VCaP (cell line): ENCODE data around the gene C4orf17.

Experiments
- H3K27ac ChIP-seq: fragments of 450-650 bp; 2 replicates; pipeline ENCODE4 v1.5.1; 2017
- CTCF ChIP-seq: fragments of 450-650 bp; conservative IDR thresholded peaks from 2 replicates; pipeline ENCODE4 v1.5.1; 2017; ENCODE audit warnings: mild to moderate bottlenecking, moderate library complexity

C4orf17 gene

GRCh38 chr4:99573735-99574368, 63.0 kb downstream of the C4orf17 start:
- no peak overlapping the region for H3K27ac ChIP-seq
- no peak for TF ChIP-seq CTCF

GRCh38 chr4:99574530-99575324, 63.9 kb downstream of the C4orf17 start, which contains the start of gene MTTP:
Gene MTTP, plus strand, starts transcription at chr4:99574824. Its CDS starts 86 bp downstream, at chr4:99574910.
- TF ChIP-seq CTCF, result no peak
- H3K27ac ChIP-seq, result no peak within 1 kb of the TSS

GRCh38 chr4:99578714-99579113, 67.9 kb downstream of the C4orf17 start:
- H3K27ac ChIP-seq, result no peak overlapping the region
- no peak for TF ChIP-seq CTCF

- no peak overlapping the region for H3K27ac ChIP-seq
- TF ChIP-seq CTCF, result no peak
These were observed 74.7 kb downstream of the C4orf17 start for GRCh38 chr4:99585516-99585915.

- no peak for TF ChIP-seq CTCF
- no peak overlapping the region for H3K27ac ChIP-seq
These were observed 75.5 kb downstream of the C4orf17 start for GRCh38 chr4:99586322-99586721.

GRCh38 chr4:99586797-99587196, 76.0 kb downstream of the C4orf17 start:
- no peak overlapping the region for H3K27ac ChIP-seq
- TF ChIP-seq CTCF, result no peak

- TF ChIP-seq CTCF, result no peak
- no peak overlapping the region for H3K27ac ChIP-seq
These were observed 76.5 kb downstream of the C4orf17 start for GRCh38 chr4:99587309-99587708.
